Stimulated activated CD4-positive, alpha-beta T cell treated with anti-CD3 and anti-CD28 coated beads, TNF-alpha, amount 100 ng/mL, for 4 hours (primary cell): ENCODE data around the gene NLGN1.

Source experiments
- DNase-seq, 3 experiments: peaks; one replicate each; pipeline ENCODE4 v3.0.0-alpha.2; 2020; ENCODE audit warnings: low read depth in 3 of 3

The NLGN1 gene

DNA sequence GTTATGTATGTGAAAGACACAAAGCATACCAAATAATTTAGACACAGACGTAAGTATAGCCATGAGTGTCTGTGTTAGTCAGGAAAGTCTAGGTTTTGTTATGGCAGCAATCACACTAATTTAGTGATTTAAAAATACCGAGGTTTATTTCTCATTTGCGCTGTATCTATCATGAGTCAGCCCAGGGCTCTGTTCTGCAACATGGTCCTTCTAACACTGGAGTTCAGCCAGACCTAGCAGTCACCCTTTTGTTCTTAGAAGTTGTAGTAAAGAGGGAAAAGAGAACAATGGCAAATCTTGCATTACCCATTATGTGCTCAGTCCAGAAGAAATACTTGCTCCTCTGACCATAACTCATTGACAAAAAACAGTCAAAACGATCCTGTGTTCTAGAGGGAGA lies 311.5 kb downstream of the NLGN1 start:
- no peak for DNase-seq

DNA sequence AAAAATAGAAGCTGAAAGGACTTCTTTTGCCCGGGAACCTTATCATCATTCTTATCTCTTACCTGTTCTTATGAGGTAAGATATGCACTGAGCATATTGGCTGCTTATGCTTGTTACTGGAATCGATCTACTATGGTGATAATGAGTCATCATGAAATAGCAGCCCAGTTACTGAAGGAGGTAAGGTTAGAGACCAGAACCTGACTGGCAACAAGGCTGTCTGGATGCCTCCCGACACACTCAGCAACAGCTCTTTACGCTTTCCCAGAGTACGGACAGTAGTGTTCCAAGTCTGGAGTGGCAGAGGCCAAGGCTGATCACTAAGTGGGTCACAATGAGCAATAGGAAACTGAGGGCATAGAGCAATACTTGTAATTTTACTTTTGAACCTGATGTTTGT lies 314.1 kb downstream of the NLGN1 start:
- no peak for DNase-seq

DNA sequence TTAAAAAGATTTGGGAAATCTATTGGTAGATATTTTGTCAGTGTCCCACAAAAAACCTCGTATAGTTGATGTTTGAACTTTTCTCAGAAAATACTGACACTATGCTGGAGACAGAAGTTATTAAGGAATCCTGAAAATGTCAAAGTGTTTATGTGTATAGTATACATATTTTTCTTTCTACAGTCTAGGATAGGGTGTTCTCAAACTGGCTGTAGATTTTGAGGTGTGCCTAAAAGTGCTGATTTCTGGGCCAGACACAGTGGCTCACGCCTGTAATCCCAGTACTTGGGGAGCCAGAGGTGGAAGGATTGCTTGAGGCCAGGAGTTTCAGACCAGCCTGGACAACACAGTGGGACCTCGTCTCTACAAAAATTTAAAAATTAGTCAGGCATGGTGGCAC lies 322.0 kb downstream of the NLGN1 start:
- no peak for DNase-seq

DNA sequence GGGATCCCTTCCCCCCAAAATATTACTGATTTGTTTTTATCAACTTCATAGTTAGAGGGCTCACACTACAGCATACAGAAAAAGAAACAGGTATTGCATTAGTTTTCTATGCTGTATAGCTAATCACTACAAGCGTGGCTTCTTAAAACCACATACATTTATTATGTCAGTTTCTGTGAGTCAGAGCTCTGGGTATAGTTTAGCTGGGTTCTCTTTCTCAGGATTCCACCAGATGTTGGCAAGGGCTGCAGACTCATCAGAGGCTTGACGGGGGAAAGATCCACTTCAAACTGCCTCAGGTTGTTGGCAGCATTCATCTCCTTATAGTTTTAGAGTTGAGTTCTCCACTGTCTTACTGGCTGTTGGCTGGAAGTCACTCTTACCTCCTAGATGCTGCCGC lies 328.0 kb downstream of the NLGN1 start:
- no peak for DNase-seq

DNA sequence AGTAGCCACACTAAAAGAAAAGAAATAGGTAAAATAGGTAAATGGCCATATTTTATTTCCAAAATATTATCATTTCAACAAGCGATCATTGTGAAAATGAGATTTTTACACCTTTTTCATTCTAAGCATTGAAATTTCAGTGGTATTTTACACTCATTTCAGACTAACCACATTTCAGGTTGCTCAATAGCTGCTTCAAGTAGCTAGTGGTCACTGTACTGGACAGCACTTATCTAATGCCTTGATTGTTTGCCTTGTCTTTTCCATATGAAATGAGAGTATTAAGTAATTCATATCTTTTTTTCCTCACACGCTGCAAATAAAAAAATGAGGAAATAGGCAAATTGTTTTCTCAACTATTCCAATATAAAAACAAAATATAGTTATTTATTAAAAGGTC lies 332.8 kb downstream of the NLGN1 start:
- no peak for DNase-seq

DNA sequence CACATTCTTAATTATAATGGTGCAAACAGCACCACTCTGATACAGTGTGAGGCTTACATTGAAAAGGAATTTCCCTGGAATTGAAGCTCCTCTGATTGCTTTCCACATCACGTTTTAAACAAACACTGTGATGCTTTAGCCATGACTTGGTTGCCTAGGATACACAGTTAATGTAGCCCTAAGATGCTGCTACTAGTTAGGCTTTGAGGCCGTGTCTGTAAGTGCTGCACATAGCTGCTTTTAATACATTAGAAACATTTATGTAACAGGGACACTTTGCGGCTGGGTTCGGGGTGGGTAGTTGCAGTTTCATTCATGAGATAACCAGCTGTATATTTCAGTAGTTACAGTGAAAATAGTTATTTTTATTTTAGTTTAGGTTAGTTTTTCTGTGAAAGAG lies 334.7 kb downstream of the NLGN1 start:
- no peak for DNase-seq

- DNase-seq: no peak
Observed at GRCh38 chr3:173733029-173733652, 335.6 kb downstream of the NLGN1 start.

GRCh38 chr3:173734473-173734872 lies 336.9 kb downstream of the NLGN1 start:
- DNase-seq: no peak

GRCh38 chr3:173734895-173735294 lies 337.4 kb downstream of the NLGN1 start:
- DNase-seq: no peak

- no peak for DNase-seq
Observed at GRCh38 chr3:173735841-173736240, 338.3 kb downstream of the NLGN1 start.

DNA sequence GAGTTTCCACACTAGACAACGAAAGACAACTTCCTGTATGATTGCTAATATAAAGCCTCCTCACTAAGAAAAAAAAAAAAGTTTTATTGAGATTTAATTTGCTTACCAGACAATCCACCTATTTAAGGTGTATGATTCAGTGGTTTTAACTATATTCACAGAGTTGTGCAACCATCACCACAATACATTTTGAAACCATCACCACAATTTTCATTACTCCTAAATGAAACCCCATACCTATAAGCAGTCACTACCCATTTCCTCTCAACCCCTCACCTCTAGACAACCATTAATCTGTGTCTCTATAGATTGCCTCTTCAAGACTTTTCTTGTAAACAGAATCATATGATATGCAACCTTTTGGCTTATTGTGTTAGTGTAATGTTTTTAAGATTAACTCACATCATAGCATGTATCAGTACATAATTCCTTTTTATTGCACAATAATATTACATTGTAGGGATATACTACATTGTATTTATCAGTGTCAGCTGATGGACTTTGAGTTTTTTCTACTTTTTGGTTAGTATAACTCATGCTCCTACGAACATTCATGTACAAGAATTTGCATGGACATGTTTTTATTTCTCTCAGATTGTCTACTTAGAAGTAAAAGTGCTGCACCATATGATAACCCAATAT lies 339.7 kb downstream of the NLGN1 start:
- DNase-seq: no peak

DNA sequence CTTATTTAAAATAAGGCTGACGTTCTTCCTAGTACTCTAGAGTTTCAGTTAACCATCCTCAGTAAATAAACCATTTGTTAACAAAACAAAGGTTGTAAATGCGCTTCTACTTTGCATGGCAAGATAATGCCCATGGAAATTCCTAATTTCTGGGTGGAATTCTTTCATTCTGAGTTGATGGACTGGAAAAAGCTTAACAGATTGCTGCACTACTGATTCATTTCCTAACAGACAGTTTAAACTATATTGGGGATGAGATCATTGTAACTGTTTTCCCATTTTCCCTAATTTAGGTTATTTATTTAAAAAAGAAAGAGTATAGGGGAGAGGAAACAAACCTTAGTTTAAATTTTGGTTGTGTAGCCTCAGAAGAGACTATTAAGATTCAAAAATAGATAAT lies 342.2 kb downstream of the NLGN1 start:
- no peak for DNase-seq

DNA sequence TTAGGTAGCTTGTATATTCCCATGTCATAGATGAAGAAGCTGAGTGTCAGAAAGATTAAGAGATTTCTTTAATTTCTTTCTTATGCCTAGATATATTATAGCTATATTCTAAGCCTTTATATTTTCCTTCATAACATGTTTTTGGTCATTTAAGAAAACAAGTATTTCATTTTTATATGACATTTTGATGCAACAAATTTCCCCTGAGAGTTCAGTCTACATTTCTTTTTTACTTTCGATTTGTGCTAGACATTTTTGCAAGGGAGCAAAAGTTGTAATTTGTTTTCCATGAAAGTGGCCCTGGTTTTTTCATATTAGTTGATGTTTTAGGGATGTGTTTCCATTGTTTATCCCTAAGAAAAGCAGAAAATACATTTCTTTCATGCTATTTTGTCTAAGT lies 344.9 kb downstream of the NLGN1 start:
- DNase-seq: no peak

GRCh38 chr3:173743111-173743510 lies 345.6 kb downstream of the NLGN1 start:
- DNase-seq: no peak

DNA sequence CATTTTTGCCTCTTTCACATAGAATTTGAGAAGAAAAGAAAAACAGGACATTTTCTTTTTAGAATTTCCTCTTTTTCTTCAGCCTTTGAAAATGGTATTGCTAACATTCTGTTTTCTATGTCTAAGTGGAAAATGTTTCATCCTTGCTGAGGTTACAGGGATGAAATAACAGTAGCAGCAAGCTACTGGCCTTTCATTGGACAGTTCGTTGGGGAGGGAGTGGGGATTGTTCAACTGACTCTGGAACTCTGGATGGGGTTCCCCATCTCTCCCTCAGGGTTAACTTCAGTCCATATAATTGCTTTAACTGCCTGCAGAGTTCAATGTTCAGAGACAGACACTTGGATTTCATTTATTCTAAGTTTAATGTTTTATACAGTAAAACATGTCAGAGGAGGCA lies 346.0 kb downstream of the NLGN1 start:
- DNase-seq: no peak

DNA sequence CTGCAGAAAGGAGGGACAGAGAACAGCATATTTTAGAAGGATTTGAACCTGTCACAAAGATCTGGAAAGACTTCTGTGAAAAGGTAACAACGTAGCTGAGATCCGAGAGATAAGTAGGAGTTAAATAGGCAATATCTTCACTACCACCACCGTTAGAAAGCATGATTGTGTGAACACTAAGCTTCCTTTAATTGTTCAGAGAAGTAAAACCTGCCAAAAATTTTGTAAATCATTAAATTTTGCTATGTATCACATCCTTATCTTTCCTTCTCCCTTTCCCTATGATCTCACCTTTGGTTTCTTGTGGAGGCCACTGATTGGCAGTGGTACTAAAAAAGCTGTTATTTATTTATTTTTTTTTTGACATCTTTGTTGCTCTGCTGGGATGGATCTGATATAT lies 346.9 kb downstream of the NLGN1 start:
- DNase-seq: no peak

DNA sequence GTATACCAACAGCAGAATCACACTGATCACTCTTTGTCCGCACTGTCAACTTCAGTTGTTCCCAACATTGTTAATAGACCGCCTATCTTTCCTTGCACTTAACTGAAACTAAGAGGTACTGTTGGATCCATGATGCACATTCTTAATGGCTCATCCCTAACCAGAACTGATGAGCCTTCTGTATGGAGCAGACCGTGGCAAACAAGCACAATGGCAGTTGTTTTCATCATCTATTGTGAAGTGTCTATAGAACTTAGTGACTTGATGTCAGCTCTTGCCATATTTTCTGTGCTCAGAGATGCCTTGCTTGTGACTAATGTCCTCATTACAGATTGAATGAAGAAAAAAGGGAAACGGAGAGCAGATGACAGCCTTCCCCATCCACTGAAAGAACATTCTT lies 347.4 kb downstream of the NLGN1 start:
- DNase-seq: no peak

DNA sequence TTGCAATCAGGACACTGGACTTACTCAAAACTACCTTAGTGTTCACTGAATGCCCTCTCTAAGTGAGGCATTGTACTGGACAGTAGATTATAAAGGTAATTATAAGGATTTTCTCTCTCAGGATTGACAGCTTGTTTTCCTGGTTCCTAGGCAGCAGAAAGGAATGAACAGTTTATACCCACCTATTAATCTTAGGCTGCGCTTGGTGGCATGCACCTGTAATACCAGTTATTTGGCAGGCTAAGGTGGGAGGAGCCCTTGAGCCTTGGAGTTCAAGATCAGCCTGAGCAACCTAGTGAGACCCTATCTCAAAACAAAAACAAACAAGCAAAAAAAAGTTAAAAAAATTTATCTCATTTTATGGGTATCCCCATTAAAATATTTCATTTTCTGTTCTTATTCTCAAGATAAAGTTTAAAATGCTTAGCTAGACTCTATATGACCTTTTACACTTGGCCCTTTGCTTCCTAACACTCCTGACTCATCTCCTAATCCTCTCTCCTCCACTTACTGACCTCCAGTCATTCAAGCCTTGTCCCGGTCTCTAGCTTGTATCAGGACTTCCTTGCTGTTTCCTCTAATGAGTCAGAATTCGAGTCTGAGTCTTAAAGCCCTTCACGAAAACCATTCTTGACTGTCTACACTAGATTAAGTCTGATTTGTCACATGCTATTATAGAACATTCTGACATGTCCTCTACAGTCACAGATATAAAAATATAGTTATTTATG lies 348.6 kb downstream of the NLGN1 start:
- DNase-seq: no peak

DNA sequence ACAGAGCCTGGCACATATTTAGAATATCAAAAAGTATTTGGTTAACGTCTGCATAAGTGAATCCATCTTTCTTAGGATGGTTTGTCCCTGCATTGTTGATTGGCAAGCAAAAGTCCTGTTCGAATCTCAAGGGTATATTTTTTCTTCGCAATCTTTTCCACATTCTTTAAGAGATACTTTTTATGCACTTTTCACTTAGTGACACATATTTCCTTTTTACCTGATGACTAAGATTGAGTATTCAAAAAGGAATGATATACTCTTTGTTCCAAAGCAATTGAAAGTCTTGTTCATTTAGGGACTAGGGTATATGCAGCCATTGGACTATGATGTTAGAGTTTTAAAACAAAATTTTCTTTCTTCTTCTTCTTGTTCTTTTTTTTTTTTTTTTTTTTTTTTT lies 349.9 kb downstream of the NLGN1 start:
- no peak for DNase-seq

- no peak for DNase-seq
Observed at GRCh38 chr3:173748105-173748504, 350.6 kb downstream of the NLGN1 start.

DNA sequence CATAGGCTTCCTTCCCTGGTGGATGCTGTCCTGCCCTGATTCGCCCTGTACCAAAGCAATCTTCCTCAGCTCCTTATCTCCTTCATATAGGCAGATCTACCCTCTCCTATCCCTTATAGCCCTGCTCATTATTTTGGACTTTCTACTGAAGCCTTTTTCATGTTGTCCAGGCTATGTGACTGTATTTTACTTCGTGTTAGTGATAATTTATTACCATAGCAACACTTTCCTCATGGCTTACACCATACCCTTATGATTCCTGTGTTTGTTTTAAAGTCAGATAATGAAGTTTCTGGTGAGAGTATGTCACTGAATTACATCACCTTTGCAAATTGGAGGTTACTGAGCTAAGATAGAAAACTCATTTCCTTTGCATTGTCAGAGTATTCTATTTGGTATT lies 352.6 kb downstream of the NLGN1 start:
- DNase-seq: no peak

GRCh38 chr3:173750591-173750990 lies 353.0 kb downstream of the NLGN1 start:
- DNase-seq: no peak

DNA sequence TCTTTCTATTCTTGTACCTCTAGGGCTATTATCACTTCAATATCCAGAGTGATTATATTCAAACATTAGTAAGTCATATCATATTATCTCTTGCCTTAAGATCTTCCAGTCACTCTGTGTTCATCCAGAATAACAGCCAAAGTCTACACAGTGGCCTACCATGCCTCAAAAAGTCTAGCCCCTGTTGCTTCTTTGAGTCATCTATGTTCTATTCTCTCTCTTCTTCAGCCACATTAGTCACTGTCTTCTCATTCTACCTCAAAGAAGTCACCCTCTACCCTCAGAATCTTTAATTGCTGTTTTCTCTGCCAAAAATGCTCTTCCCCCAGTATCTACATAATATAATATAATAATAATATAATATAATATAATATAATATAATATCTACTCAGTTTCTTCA lies 356.0 kb downstream of the NLGN1 start:
- DNase-seq: no peak
